B cell (primary cell): ENCODE measurements around the gene KDF1. TPM values are rescaled to one million over a fixed set of nuclear protein-coding genes. Genes with fewer than 3 reads are reported as not detected.
A peak's percentile ranks its signal among the peaks of the same experiment; 100 is the strongest.

Experiments
- ATAC-seq: fragments of 200-7000 bp; cut with Tn5 transposase; one replicate; pipeline ENCODE4 v1.10.0; 2021; ENCODE audit warnings: low read depth, mild to moderate bottlenecking, moderate number of reproducible peaks, moderate library complexity
- CTCF ChIA-PET: fragments of 350-600 bp; sonication (Branson Sonifier 250); formaldehyde crosslinking; loops from one replicate; lab custom pipeline; 2021; ENCODE audit warnings: antibody characterized with exemption, inconsistent platforms; lab: Charles Lee
- POLR2A ChIA-PET: fragments of 350-600 bp; sonication (Branson Sonifier 250); formaldehyde crosslinking; loops from one replicate; lab custom pipeline; 2021; ENCODE audit warnings: antibody characterized with exemption; lab: Charles Lee
- DNase-seq: peaks from one replicate; pipeline ENCODE4 v3.0.0; 2013
- H2AFZ ChIP-seq: 2 replicates; pipeline ENCODE4 v1.6.1; 2012; ENCODE audit warnings: mild to moderate bottlenecking, low read depth, low read length; ENCODE audit not compliant: insufficient read depth, poor library complexity, severe bottlenecking
- H3K27ac ChIP-seq, 2 donors: 1 replicate in 1 of 2; 2 replicates in 1 of 2; pipeline ENCODE4 v1.5.1; 2012 to 2013; ENCODE audit warnings: low read length in 2 of 2, mild to moderate bottlenecking in 2 of 2, moderate library complexity in 1 of 2
- H3K27me3 ChIP-seq, 4 experiments: fragments of 200-600 bp in 1 of 4; sonication (generic) in 1 of 4; replicated peaks in 1 of 4; 1 replicate in 2 of 4; 2 replicates in 2 of 4; pipeline versions ENCODE4 v1.6.1 to v1.7.0; 2013 to 2016; ENCODE audit warnings: low read length in 3 of 4, mild to moderate bottlenecking in 2 of 4, mixed read lengths in 1 of 4, moderate library complexity in 1 of 4; ENCODE audit not compliant: insufficient read depth in 4 of 4, control insufficient read depth in 3 of 4; ENCODE audit errors: control extremely low read depth in 1 of 4
- H3K36me3 ChIP-seq, 2 experiments: replicated peaks in 1 of 2; 1 replicate in 1 of 2; 2 replicates in 1 of 2; pipeline versions ENCODE4 v1.6.1 to v1.7.1; 2013; ENCODE audit warnings: low read length in 1 of 2; ENCODE audit not compliant: insufficient read depth in 2 of 2, control insufficient read depth in 1 of 2; ENCODE audit errors: control extremely low read depth in 1 of 2, extremely low read depth in 1 of 2
- H3K4me1 ChIP-seq, 2 donors: fragments of 200-600 bp in 1 of 2; sonication (generic) in 1 of 2; 1 replicate in 1 of 2; 2 replicates in 1 of 2; pipeline versions ENCODE4 v1.5.1 to v1.6.1; 2013 to 2017; ENCODE audit warnings: low read length in 2 of 2; ENCODE audit not compliant: control insufficient read depth in 2 of 2, insufficient read depth in 2 of 2
- H3K4me2 ChIP-seq: replicated peaks from 2 replicates; pipeline ENCODE3; 2012; ENCODE audit warnings: mild to moderate bottlenecking, low read depth, low read length; ENCODE audit not compliant: poor library complexity, severe bottlenecking
- H3K4me3 ChIP-seq, 5 experiments: fragments of 200-600 bp in 1 of 5; sonication (generic) in 1 of 5; 1 replicate in 3 of 5; 2 replicates in 2 of 5; pipeline versions ENCODE4 v1.5.1 to v1.7.0; 2011 to 2016; ENCODE audit warnings: low read length in 4 of 5, mild to moderate bottlenecking in 4 of 5, low read depth in 2 of 5, control low read depth in 1 of 5, moderate library complexity in 1 of 5; ENCODE audit not compliant: insufficient read depth in 1 of 5; ENCODE audit errors: control extremely low read depth in 1 of 5, extremely low read depth in 1 of 5
- H3K79me2 ChIP-seq: fragments of 200-600 bp; sonication (generic); one replicate; pipeline ENCODE4 v1.6.0; 2016; ENCODE audit warnings: low read length; ENCODE audit not compliant: control insufficient read depth, insufficient read depth
- H3K9ac ChIP-seq: fragments of 200-600 bp; sonication (generic); 2 replicates; pipeline ENCODE4 v1.6.1; 2017; ENCODE audit warnings: mild to moderate bottlenecking, low read length, moderate library complexity
- H3K9me3 ChIP-seq, 3 donors: one replicate each; pipeline versions ENCODE4 v1.6.1 to v1.7.1; 2013; ENCODE audit warnings: low read length in 2 of 3; ENCODE audit not compliant: control insufficient read depth in 2 of 3, insufficient read depth in 1 of 3; ENCODE audit errors: control extremely low read depth in 1 of 3
- H4K20me1 ChIP-seq: 2 replicates; pipeline ENCODE4 v1.6.0; 2012; ENCODE audit warnings: mild to moderate bottlenecking, low read length; ENCODE audit not compliant: insufficient read depth, control insufficient read depth, poor library complexity, severe bottlenecking
- H3K27ac Mint-ChIP-seq: one replicate; pipeline ENCODE4 v1.8.0; 2021; ENCODE audit warnings: mixed read lengths
- H3K27me3 Mint-ChIP-seq: one replicate; pipeline ENCODE4 v1.8.0; 2021; ENCODE audit warnings: mixed read lengths
- H3K4me1 Mint-ChIP-seq: one replicate; pipeline ENCODE4 v1.8.0; 2021; ENCODE audit warnings: mixed read lengths
- H3K4me3 Mint-ChIP-seq: one replicate; pipeline ENCODE4 v1.8.0; 2021; ENCODE audit warnings: mixed read lengths
- H3K9me3 Mint-ChIP-seq: one replicate; pipeline ENCODE4 v1.8.0; 2022; ENCODE audit warnings: mixed read lengths; ENCODE audit not compliant: insufficient read depth
- CTCF ChIP-seq: fragments of 200-600 bp; IDR thresholded peaks from one replicate; pipeline ENCODE4 v1.8.0; 2022; ENCODE audit warnings: antibody characterized with exemption, mild to moderate bottlenecking
- EZH2 ChIP-seq: IDR thresholded peaks from 2 replicates; pipeline ENCODE4 v1.6.1; 2012; ENCODE audit warnings: borderline replicate concordance, low read depth, mild to moderate bottlenecking, moderate library complexity, low read length; ENCODE audit not compliant: insufficient read depth, poor library complexity, severe bottlenecking
- WGBS: methylation state at CpG from one replicate; pipeline ENCODE4 v1.1.5; 2013; ENCODE audit warnings: missing lambda C conversion rate; ENCODE audit not compliant: insufficient coverage; 5-methylcytosine and 5-hydroxymethylcytosine counted together
- intact Hi-C: fragments of 100-400 bp; cut with micrococcal nuclease; formaldehyde crosslinking; loops from one replicate; pipeline ENCODE4 v1.10.0; 2022
- polyA plus RNA-seq: library from polyadenylated mRNA; depleted of rRNA; stranded (reverse); fragments of >200 nt; gene quantifications from 2 replicates; pipeline ENCODE4 v1.2.3, GENCODE V29; 2012
- total RNA-seq, 2 donors: library from RNA; stranded (reverse); fragments of 120-200 nt in 1 of 2; gene quantifications; 1 replicate in 1 of 2; 2 replicates in 1 of 2; pipeline versions ENCODE4 v1.2.3 to v1.2.4, GENCODE V29; 2013 to 2022

The KDF1 gene
- total and polyA plus RNA-seq, 2 donors (not counting 1 experiment from before 2014, with no cell fraction given): 0.74 to 2.6 TPM

- ChIA-PET CTCF (no interaction called here), POLR2A (no interaction called here)
Measured at GRCh38 chr1:26922901-26923300, 37.4 kb downstream of the KDF1 start.

GRCh38 chr1:26922431-26922729, 37.9 kb downstream of the KDF1 start:
- ATAC-seq (no peak), DNase-seq (no peak)
- peak overlapping the region; percentile 93 for H3K4me3 Mint-ChIP-seq
- H3K27ac Mint-ChIP-seq: peak overlapping the region; percentile 93
- Histone ChIP-seq H3K79me2 (peaks cover 45% of the 10 kb centered on the region), H3K4me3 (peak overlapping the region; percentile 30 to 88 (median 80)), H3K9me3 (no peaks in the 10 kb centered on the region), H4K20me1 (peaks cover 32% of the 10 kb centered on the region), H3K9ac (peak overlapping the region; percentile 92), H3K27me3 (no peaks in the 10 kb centered on the region), H2AFZ (peak overlapping the region; percentile 88), H3K36me3 (peaks cover 14 to 20% of the 10 kb centered on the region in 2 experiments), H3K4me2 (peak overlapping the region; percentile 96), H3K4me1 (peaks cover 17 to 20% of the 10 kb centered on the region in 2 donors), H3K27ac (peak overlapping the region; percentile 68 to 93)
- TF ChIP-seq EZH2 (no peak), CTCF (no peak)
- ChIA-PET CTCF (no interaction called here), POLR2A (interaction anchor here (1.4 kb wide), 1 partner anchor 35 kb away, joined by 7 read pairs; no protein-coding TSS in a partner anchor)
- H3K27me3 Mint-ChIP-seq: no peaks in the 10 kb centered on the region
- intact Hi-C loops: no loop called here
- no peaks in the 10 kb centered on the region for H3K9me3 Mint-ChIP-seq
- WGBS: 42% methylated on average over 6 of the region's 6 CpGs
- H3K4me1 Mint-ChIP-seq: peaks cover 33% of the 10 kb centered on the region

More at GRCh38 chr1:26922901-26923300, 37.4 kb downstream of the KDF1 start:
- Histone ChIP-seq H3K9ac (no peak overlapping the region), H3K4me2 (peak overlapping the region; percentile 96), H3K79me2 (peaks cover 46% of the 10 kb centered on the region), H2AFZ (no peak overlapping the region), H3K36me3 (peaks cover 14 to 24% of the 10 kb centered on the region in 2 experiments), H4K20me1 (peaks cover 35% of the 10 kb centered on the region), H3K4me1 (peaks cover 17 to 20% of the 10 kb centered on the region in 2 donors), H3K4me3 (no peak overlapping the region), H3K27ac (peak overlapping the region in 1 of 2 donors; percentile 93), H3K27me3 (no peaks in the 10 kb centered on the region), H3K9me3 (no peaks in the 10 kb centered on the region)
- ATAC-seq (no peak), DNase-seq (no peak)
- WGBS: no CpG with 5 or more reads among the region's 3 CpGs
- peaks cover 33% of the 10 kb centered on the region for H3K4me1 Mint-ChIP-seq
- intact Hi-C loops: no loop called here
- peak overlapping the region; percentile 93 for H3K4me3 Mint-ChIP-seq
- TF ChIP-seq CTCF: no peak
- no peak for TF ChIP-seq EZH2
- no peaks in the 10 kb centered on the region for H3K9me3 Mint-ChIP-seq
- H3K27ac Mint-ChIP-seq: no peak overlapping the region
- no peaks in the 10 kb centered on the region for H3K27me3 Mint-ChIP-seq
